Stromal cell of bone marrow (primary cell): Measurements from ENCODE around the gene BRME1.
"Not testable (repeated sequence)": the region's sequence is repeated elsewhere in the genome, so short reads cannot be mapped to it uniquely, and the experiment has no call there.

Experiments used
- DNase-seq: peaks from one replicate; pipeline ENCODE4 v3.0.0-alpha.2; 2012; ENCODE audit warnings: low read depth

BRME1 gene

GRCh38 chr19:13926010-13926409 is 20.1 kb upstream of the BRME1 start:
- no peak for DNase-seq

- no peak for DNase-seq
Observed at GRCh38 chr19:13923194-13923987, 17.5 kb upstream of the BRME1 start.

- not testable (repeated sequence) for DNase-seq
Observed at GRCh38 chr19:13922118-13922517, 16.2 kb upstream of the BRME1 start.

- DNase-seq, result peak; percentile 25
Observed at GRCh38 chr19:13920940-13921747, 15.2 kb upstream of the BRME1 start.

GRCh38 chr19:13920524-13920923 is 14.6 kb upstream of the BRME1 start:
- no peak for DNase-seq

- DNase-seq, result no peak
Observed at GRCh38 chr19:13918726-13919411, 13.0 kb upstream of the BRME1 start.

- DNase-seq, result no peak
Observed at GRCh38 chr19:13917888-13918406, 12.0 kb upstream of the BRME1 start.

- no peak for DNase-seq
Observed at GRCh38 chr19:13914777-13915176, 8.9 kb upstream of the BRME1 start.

- no peak for DNase-seq
Observed at GRCh38 chr19:13913352-13913751, 7.4 kb upstream of the BRME1 start.

GRCh38 chr19:13909430-13909829 is 3.5 kb upstream of the BRME1 start:
- no peak for DNase-seq

- DNase-seq, result no peak
Observed at GRCh38 chr19:13908674-13909073, 2.8 kb upstream of the BRME1 start.

- no peak for DNase-seq
Observed at GRCh38 chr19:13906910-13907309, 993 bp upstream of the BRME1 start.

GRCh38 chr19:13906521-13906904 is 596 bp upstream of the BRME1 start:
- no peak for DNase-seq

- DNase-seq, result no peak
Observed at GRCh38 chr19:13902993-13903555, 2.8 kb downstream of the BRME1 start.

- no peak for DNase-seq
Observed at GRCh38 chr19:13899912-13900584, 5.9 kb downstream of the BRME1 start.

- no peak for DNase-seq
Observed at GRCh38 chr19:13899393-13899792, 6.5 kb downstream of the BRME1 start.

- no peak for DNase-seq
Observed at GRCh38 chr19:13896227-13896626, 9.7 kb downstream of the BRME1 start.

GRCh38 chr19:13894552-13894951 is 11.4 kb downstream of the BRME1 start:
- DNase-seq, result no peak

- no peak for DNase-seq
Observed at GRCh38 chr19:13892870-13893269, 13.0 kb downstream of the BRME1 start.

GRCh38 chr19:13890136-13890535 is 15.8 kb downstream of the BRME1 start:
- DNase-seq, result no peak

GRCh38 chr19:13888281-13888680 is 17.6 kb downstream of the BRME1 start:
- no peak for DNase-seq

- DNase-seq, result peak; percentile 48
Observed at GRCh38 chr19:13887517-13887916, 18.4 kb downstream of the BRME1 start.
